ENCODE results near the gene STK11IP. TPM values are rescaled to one million over a fixed set of nuclear protein-coding genes. Genes with fewer than 3 reads are reported as not detected.

Gene STK11IP
- total RNA-seq, 1 experiment from 2014 or later, result 40.6 TPM

DNA sequence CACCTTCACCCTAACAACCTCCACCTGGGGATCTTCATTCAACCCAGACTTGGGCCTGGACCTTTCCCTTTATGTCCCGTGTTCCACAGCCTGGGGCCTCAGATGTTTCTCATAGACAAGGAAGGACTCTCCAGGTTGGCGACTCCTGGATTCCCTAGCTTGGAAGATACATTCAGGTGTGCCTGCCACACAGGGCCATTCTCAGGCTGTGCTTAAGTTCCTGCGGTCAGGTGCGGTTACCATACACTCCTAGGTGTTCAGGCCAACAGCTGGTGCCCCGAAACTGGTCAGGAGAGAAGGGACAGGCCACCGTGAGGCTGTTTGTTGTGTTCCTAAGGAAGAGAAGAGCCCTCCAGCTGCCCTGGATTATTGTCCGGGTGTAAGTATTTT lies 45.4 kb downstream of the STK11IP start:
- POLR2A ChIA-PET (ENCODE audit: unreplicated experiment), result interaction anchor here (0.6 kb wide), 2 partner anchors 19 to 437 kb away, joined by 3 read pairs; no protein-coding TSS in a partner anchor
- intact Hi-C loops (cut with micrococcal nuclease; ENCODE audit: unreplicated experiment), result loop anchor here (2.0 to 5.0 kb wide), 2 partner anchors 20 to 241 kb away; no protein-coding TSS in a partner anchor
- CTCF ChIA-PET, result interaction anchor here (0.5 to 1.6 kb wide), 4 partner anchors 42 to 438 kb away, joined by 5 to 7 read pairs (median 6); no protein-coding TSS in a partner anchor

DNA sequence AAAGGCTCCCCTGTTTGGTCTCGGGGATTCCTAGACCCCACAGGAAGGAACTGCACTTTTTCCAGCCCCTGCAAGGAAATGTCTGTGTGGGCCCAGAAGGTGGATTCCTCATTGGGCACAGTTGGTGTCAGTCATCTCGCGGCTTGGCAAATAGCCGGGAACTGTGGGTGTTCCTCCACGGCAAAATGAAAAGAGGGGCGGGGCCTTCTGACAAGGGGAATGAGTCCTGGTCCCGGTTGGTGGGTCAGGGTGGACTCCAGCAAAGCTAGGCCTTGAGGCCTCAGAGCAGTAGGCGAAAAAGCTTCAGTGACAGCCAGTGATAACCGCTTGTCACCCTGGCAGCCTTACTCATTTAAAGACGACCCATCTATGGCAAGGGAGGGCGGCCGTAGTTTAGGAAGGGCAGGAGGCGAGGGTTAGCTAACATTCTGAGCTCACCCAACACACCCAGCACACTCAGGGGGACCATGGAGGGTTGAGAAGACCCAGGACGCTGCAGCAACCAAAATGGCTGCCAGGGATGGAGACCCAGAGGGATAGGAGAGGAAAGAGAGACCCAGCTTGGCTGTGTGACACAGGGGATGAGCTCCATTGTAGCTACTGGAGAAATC lies 46.2 kb downstream of the STK11IP start:
- intact Hi-C loops (cut with micrococcal nuclease; ENCODE audit: unreplicated experiment), result loop anchor here (2.0 to 5.0 kb wide), 2 partner anchors 19 to 242 kb away; no protein-coding TSS in a partner anchor
- Histone ChIP-seq H3K27ac (no peak overlapping the region), H4K20me1 (ENCODE audit: insufficient read depth) (no peaks in the 10 kb centered on the region), H3K79me2 (ENCODE audit: low read depth) (no peaks in the 10 kb centered on the region), H3K4me2 (no peak overlapping the region), H3K36me3 (ENCODE audit: low read depth) (no peaks in the 10 kb centered on the region), H3K27me3 (ENCODE audit: insufficient read depth, low read depth) (no peaks in the 10 kb centered on the region), H3K9me3 (ENCODE audit: insufficient read depth, low read depth) (no peaks in the 10 kb centered on the region), H3K4me1 (replicated peaks; ENCODE audit: insufficient read depth) (peaks cover 18% of the 10 kb centered on the region), H2AFZ (no peak overlapping the region), H3F3A (ENCODE audit: insufficient read depth, low read depth) (peaks cover 8% of the 10 kb centered on the region; the same call in 1 of the 2 replicates), H3K4me3 (no peak overlapping the region), H3K9me2 (ENCODE audit: insufficient read depth) (no peaks in the 10 kb centered on the region)
- ChIA-PET CTCF (no interaction called here), POLR2A (ENCODE audit: unreplicated experiment) (interaction anchor here (0.6 kb wide), 1 partner anchor 438 kb away, joined by 3 read pairs; no protein-coding TSS in a partner anchor)
- TF ChIP-seq EZH2 (IDR thresholded peaks at IDR 0.05; ENCODE audit: low read depth), result no peak
- TF ChIP-seq, protein P1, sequence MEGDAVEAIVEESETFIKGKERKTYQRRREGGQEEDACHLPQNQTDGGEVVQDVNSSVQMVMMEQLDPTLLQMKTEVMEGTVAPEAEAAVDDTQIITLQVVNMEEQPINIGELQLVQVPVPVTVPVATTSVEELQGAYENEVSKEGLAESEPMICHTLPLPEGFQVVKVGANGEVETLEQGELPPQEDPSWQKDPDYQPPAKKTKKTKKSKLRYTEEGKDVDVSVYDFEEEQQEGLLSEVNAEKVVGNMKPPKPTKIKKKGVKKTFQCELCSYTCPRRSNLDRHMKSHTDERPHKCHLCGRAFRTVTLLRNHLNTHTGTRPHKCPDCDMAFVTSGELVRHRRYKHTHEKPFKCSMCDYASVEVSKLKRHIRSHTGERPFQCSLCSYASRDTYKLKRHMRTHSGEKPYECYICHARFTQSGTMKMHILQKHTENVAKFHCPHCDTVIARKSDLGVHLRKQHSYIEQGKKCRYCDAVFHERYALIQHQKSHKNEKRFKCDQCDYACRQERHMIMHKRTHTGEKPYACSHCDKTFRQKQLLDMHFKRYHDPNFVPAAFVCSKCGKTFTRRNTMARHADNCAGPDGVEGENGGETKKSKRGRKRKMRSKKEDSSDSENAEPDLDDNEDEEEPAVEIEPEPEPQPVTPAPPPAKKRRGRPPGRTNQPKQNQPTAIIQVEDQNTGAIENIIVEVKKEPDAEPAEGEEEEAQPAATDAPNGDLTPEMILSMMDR (conservative IDR thresholded peaks at IDR 0.05), result no peak; the same call in 1 of the 2 replicates
- DNase-seq, result no peak
- no TSS peak for BruUV-seq (replicated peaks)

More for the DNA sequence above, 45.4 kb downstream of the STK11IP start:
- H3K27ac ChIP-seq, result no peak overlapping the region
- no peak for TF ChIP-seq EZH2 (IDR thresholded peaks at IDR 0.05; ENCODE audit: low read depth)
- TF ChIP-seq, protein P1 (conservative IDR thresholded peaks at IDR 0.05), result no peak
- no TSS peak for BruUV-seq (replicated peaks)
- H3K4me3 ChIP-seq, result no peak overlapping the region
- no peaks in the 10 kb centered on the region for H3K79me2 ChIP-seq (ENCODE audit: low read depth)
- no peaks in the 10 kb centered on the region for H3K36me3 ChIP-seq (ENCODE audit: low read depth)
- H3K27me3 ChIP-seq (ENCODE audit: insufficient read depth, low read depth), result no peaks in the 10 kb centered on the region
- no peaks in the 10 kb centered on the region for H3K9me2 ChIP-seq (ENCODE audit: insufficient read depth)
- peaks cover 8% of the 10 kb centered on the region; the same call in 1 of the 2 replicates for H3F3A ChIP-seq (ENCODE audit: insufficient read depth, low read depth)
- no peaks in the 10 kb centered on the region for H4K20me1 ChIP-seq (ENCODE audit: insufficient read depth)
- peaks cover 18% of the 10 kb centered on the region for H3K4me1 ChIP-seq (replicated peaks; ENCODE audit: insufficient read depth)
- DNase-seq, result no peak
- H3K4me2 ChIP-seq, result peak overlapping the region; percentile 49; the same call in 1 of the 2 replicates
- H3K9me3 ChIP-seq (ENCODE audit: insufficient read depth, low read depth), result no peaks in the 10 kb centered on the region
- H2AFZ ChIP-seq, result peak overlapping the region; percentile 68; the same call in 1 of the 2 replicates

DNA sequence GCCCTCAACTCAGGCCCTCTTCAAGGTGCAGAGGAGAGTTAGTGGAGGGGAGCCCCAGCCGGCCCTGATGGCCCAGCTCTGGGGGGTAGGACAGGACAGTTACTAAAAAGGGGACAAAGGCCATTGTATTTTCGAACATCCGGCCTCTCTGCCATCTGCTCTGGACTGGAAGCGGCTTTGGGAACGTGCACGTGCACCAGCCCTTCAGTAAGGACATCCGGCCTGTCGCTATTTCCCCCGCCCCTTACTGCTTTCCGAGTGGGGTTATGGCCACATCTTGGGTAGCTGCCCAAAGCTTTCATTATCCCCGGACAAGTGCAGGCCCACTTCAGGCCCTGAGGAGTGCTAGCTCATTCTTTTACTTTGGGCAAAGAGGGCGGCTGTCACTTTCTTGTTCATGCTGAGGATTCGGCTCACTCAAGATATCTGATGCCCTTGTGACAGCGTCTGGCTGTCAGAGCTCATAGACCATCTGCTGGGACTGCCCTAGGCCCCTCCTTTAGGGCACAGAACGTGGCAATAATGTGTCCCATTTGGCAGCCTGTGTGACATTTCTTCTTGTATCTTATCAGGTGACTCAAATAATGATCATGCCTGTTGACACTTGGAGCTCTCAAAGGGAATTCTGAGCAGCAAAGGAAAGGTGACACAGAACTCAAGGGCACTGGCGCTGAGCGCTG lies 47.3 kb downstream of the STK11IP start:
- no peak overlapping the region for H2AFZ ChIP-seq
- H3K9me2 ChIP-seq (ENCODE audit: insufficient read depth), result no peaks in the 10 kb centered on the region
- no peaks in the 10 kb centered on the region for H3K79me2 ChIP-seq (ENCODE audit: low read depth)
- H3K27me3 ChIP-seq (ENCODE audit: insufficient read depth, low read depth), result no peaks in the 10 kb centered on the region
- ChIA-PET CTCF (interaction anchor here (0.6 kb wide), 1 partner anchor 45 kb away, joined by 3 read pairs; no protein-coding TSS in a partner anchor), POLR2A (ENCODE audit: unreplicated experiment) (interaction anchor here (0.6 to 1.7 kb wide), 7 partner anchors 17 to 618 kb away, joined by 4 to 12 read pairs (median 6); no protein-coding TSS in a partner anchor)
- H3F3A ChIP-seq (ENCODE audit: insufficient read depth, low read depth), result peaks cover 8% of the 10 kb centered on the region; the same call in 1 of the 2 replicates
- H3K27ac ChIP-seq, result no peak overlapping the region
- DNase-seq, result no peak
- H3K4me3 ChIP-seq, result no peak overlapping the region
- no peak overlapping the region for H3K4me2 ChIP-seq
- intact Hi-C loops (cut with micrococcal nuclease; ENCODE audit: unreplicated experiment), result loop anchor here (5.0 kb wide), 1 partner anchor 243 kb away; no protein-coding TSS in a partner anchor
- H3K36me3 ChIP-seq (ENCODE audit: low read depth), result no peaks in the 10 kb centered on the region
- no TSS peak for BruUV-seq (replicated peaks)
- H4K20me1 ChIP-seq (ENCODE audit: insufficient read depth), result no peaks in the 10 kb centered on the region
- H3K9me3 ChIP-seq (ENCODE audit: insufficient read depth, low read depth), result no peaks in the 10 kb centered on the region
- TF ChIP-seq, protein P1 (conservative IDR thresholded peaks at IDR 0.05), result no peak
- TF ChIP-seq EZH2 (IDR thresholded peaks at IDR 0.05; ENCODE audit: low read depth), result no peak
- peaks cover 18% of the 10 kb centered on the region for H3K4me1 ChIP-seq (replicated peaks; ENCODE audit: insufficient read depth)

Data from PC-9 (cell line).